HFFc6 (cell line): ENCODE data around the gene DAPK1. TPM values are rescaled to one million over a fixed set of nuclear protein-coding genes. Genes with fewer than 3 reads are reported as not detected.

Source experiments
- DNase-seq: peaks from one replicate; pipeline ENCODE4 v3.0.0-alpha.2; 2018
- H3K27ac Mint-ChIP-seq: 2 replicates; pipeline ENCODE4 v1.8.0; 2020; ENCODE audit warnings: mild to moderate bottlenecking, mixed read lengths
- H3K27me3 Mint-ChIP-seq: 2 replicates; pipeline ENCODE4 v1.8.0; 2021; ENCODE audit warnings: mild to moderate bottlenecking, moderate library complexity, mixed read lengths; ENCODE audit not compliant: insufficient read depth
- H3K36me3 Mint-ChIP-seq: 2 replicates; pipeline ENCODE4 v1.8.0; 2021; ENCODE audit warnings: low read depth, mixed read lengths
- H3K4me1 Mint-ChIP-seq: 2 replicates; pipeline ENCODE4 v1.8.0; 2020; ENCODE audit warnings: low read depth, mixed read lengths
- H3K4me3 Mint-ChIP-seq: 2 replicates; pipeline ENCODE4 v1.8.0; 2020; ENCODE audit warnings: mild to moderate bottlenecking, moderate library complexity, mixed read lengths
- H3K9me3 Mint-ChIP-seq: 2 replicates; pipeline ENCODE4 v1.8.0; 2020; ENCODE audit warnings: mild to moderate bottlenecking, mixed read lengths
- total RNA-seq, 6 experiments: library from RNA; stranded (reverse); fragmentation: NEBNext Ultra II Directional; extraction: Animal tissue kit (Norgen Biotek cat#: 25700); gene quantifications; 2 replicates in 1 of 6; 3 replicates in 5 of 6; pipeline ENCODE4 v1.2.3, GENCODE V29; 2021
- TF ChIP-seq, protein P1 (sequence below): fragments of 200-600 bp; sonication (generic); IDR thresholded peaks from 2 replicates; pipeline ENCODE4 v1.5.0; 2021; ENCODE audit warnings: antibody characterized with exemption, mild to moderate bottlenecking

The DAPK1 gene
- total RNA-seq, 6 experiments from 2014 or later = 0.06 to 0.36 (median 0.18) TPM

GRCh38 chr9:87672586-87672985 lies 174.9 kb downstream of the DAPK1 start:
- no peaks in the 10 kb centered on the region for H3K4me1 Mint-ChIP-seq
- no peak overlapping the region for H3K27ac Mint-ChIP-seq
- DNase-seq = no peak
- H3K27me3 Mint-ChIP-seq = peaks cover 24% of the 10 kb centered on the region
- H3K36me3 Mint-ChIP-seq = no peaks in the 10 kb centered on the region
- H3K9me3 Mint-ChIP-seq = peaks cover 3% of the 10 kb centered on the region; the same call in 1 of the 2 replicates
- no peak overlapping the region for H3K4me3 Mint-ChIP-seq
- TF ChIP-seq, protein P1, sequence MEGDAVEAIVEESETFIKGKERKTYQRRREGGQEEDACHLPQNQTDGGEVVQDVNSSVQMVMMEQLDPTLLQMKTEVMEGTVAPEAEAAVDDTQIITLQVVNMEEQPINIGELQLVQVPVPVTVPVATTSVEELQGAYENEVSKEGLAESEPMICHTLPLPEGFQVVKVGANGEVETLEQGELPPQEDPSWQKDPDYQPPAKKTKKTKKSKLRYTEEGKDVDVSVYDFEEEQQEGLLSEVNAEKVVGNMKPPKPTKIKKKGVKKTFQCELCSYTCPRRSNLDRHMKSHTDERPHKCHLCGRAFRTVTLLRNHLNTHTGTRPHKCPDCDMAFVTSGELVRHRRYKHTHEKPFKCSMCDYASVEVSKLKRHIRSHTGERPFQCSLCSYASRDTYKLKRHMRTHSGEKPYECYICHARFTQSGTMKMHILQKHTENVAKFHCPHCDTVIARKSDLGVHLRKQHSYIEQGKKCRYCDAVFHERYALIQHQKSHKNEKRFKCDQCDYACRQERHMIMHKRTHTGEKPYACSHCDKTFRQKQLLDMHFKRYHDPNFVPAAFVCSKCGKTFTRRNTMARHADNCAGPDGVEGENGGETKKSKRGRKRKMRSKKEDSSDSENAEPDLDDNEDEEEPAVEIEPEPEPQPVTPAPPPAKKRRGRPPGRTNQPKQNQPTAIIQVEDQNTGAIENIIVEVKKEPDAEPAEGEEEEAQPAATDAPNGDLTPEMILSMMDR = no peak

DNA sequence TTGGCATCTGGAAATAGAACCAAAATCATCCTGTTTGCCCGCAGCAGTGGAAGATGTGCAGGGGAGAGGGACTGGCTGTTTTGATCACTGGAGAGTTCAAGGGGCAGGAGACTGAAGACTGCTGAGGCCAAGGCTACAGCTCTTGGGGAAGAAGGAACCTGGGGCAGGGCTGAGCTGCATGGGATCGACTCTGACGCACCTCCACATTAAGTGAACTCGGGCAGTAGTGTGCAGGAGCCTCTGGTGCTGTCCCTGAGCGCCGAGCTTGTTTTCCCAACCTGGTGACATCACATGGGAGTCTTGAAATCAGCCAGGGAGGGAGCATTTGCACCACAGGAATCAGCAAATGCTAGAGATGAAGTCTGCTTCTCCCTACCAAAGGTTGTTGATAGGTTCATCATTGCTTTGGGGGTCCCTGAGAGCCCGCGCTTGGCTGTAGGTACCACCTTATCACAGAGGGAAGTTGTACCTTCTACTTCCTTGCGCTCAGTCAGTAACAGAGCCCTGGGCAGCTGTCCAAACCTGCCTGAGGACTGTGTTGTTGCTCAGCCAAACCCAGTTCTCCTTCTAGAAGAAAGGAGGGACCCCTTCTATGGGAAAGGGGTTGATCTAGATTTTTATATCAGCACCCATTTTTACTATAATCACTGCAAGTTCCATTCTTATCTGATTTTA lies 175.9 kb downstream of the DAPK1 start:
- Mint-ChIP-seq H3K4me3 (no peak overlapping the region), H3K27me3 (peaks cover 21% of the 10 kb centered on the region), H3K27ac (no peak overlapping the region), H3K9me3 (no peaks in the 10 kb centered on the region), H3K36me3 (no peaks in the 10 kb centered on the region), H3K4me1 (0 out of 2 replicates have a peak, but pooled peaks cover 1% of the 10 kb centered on the region)
- TF ChIP-seq, protein P1 = no peak
- DNase-seq = no peak

DNA sequence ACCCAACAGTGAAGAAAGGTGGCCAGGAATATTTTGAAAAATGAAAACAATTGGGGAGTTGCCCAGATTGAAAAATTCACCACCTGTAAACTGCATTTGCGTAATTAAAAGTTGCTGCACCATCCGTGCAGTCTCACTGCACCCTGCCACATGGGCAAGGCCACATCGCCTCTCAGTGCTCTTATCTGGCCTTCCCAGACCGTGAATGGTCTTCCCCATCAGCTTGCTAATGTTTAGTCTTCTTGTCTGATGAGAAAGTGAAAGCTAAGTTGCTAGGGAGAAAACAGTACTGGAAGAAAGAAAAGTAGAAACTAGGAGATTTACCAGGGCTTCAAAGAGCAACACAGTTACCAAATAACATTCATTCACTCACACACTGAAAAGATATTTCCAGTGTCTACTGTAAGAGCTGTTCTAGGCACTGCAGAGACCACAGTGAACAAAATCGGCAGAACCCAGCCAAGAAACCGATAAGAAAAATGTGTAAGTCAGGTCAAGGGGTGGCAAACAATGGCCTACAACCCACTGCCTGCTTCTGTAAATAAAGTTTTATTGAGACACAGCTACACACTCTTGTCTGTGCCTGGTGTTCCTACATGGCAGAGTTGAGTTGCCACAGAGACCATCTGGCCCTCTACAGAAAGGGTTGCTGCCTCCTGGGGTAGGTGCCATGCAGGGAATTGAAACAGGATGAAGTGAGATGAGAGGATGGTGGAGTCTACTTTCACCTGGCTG lies 177.1 kb downstream of the DAPK1 start:
- no peaks in the 10 kb centered on the region for H3K36me3 Mint-ChIP-seq
- no peak overlapping the region for H3K4me3 Mint-ChIP-seq
- no peaks in the 10 kb centered on the region for H3K9me3 Mint-ChIP-seq
- peaks cover 18% of the 10 kb centered on the region for H3K27me3 Mint-ChIP-seq
- DNase-seq = no peak
- H3K4me1 Mint-ChIP-seq = 0 out of 2 replicates have a peak, but pooled peaks cover 6% of the 10 kb centered on the region
- TF ChIP-seq, protein P1 = no peak
- no peak overlapping the region for H3K27ac Mint-ChIP-seq

- peaks cover 15% of the 10 kb centered on the region for H3K27me3 Mint-ChIP-seq
- H3K36me3 Mint-ChIP-seq = no peaks in the 10 kb centered on the region
- no peak overlapping the region for H3K27ac Mint-ChIP-seq
- TF ChIP-seq, protein P1 = no peak
- H3K4me1 Mint-ChIP-seq = 0 out of 2 replicates have a peak, but pooled peaks cover 6% of the 10 kb centered on the region
- no peak for DNase-seq
- no peaks in the 10 kb centered on the region for H3K9me3 Mint-ChIP-seq
- H3K4me3 Mint-ChIP-seq = no peak overlapping the region
Measured at GRCh38 chr9:87675906-87676515, 178.3 kb downstream of the DAPK1 start.

DNA sequence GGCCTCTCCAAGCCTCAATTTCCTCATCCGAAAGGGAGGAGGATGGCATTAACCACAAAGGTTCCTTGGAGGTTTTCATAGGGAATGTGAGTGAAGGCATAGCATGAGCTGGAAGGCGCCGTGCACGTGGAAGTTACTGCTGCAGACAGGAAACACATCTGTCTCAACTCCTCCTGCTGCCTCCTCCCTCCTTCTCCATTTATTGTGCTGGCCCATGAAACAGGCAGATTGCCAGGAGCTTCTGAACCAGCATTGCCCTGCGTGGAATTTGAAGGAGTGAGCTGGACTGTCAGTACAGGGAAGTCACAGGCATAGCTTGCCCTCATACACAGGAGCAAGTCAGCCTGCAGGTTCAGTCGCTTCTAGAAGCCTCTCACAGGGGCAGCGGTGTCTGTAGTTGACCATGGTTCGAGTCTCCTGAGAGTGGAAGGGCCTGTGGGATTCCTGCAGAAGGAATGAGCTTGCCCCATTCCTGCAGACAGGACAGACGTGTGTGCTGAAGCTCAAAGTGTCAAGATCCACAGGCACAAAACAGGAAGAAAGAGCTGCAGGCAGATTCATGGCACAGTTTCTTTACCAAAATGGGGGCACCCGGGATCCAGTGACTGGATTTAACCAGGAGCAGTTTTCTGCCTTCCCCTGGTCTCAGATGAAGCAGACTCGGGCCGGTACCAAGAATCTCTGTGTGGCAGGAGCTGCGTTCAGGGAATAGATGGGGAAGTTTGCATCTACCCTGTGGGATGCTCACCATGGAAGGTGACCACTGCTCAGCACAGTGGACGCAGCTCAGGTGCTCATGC lies 179.5 kb downstream of the DAPK1 start:
- DNase-seq = no peak
- TF ChIP-seq, protein P1 = no peak
- peaks cover 19% of the 10 kb centered on the region for H3K27me3 Mint-ChIP-seq
- H3K4me1 Mint-ChIP-seq = 0 out of 2 replicates have a peak, but pooled peaks cover 6% of the 10 kb centered on the region
- no peaks in the 10 kb centered on the region for H3K36me3 Mint-ChIP-seq
- H3K9me3 Mint-ChIP-seq = no peaks in the 10 kb centered on the region
- H3K27ac Mint-ChIP-seq = no peak overlapping the region
- no peak overlapping the region for H3K4me3 Mint-ChIP-seq
